ENCODE measurements around the gene SCGB1C1.
"Not testable (repeated sequence)": the region's sequence is repeated elsewhere in the genome, so short reads cannot be mapped to it uniquely, and the experiment has no call there.

Gene SCGB1C1

GRCh38 chr11:209275-210121 is 16.6 kb downstream of the SCGB1C1 start:
- no peak for TF ChIP-seq ZNF274 (IDR thresholded peaks at IDR 0.05; ENCODE audit: low read depth, low read length)
- H3K4me3 ChIP-seq (ENCODE audit: low read length), result peak overlapping the region; percentile 83

DNA sequence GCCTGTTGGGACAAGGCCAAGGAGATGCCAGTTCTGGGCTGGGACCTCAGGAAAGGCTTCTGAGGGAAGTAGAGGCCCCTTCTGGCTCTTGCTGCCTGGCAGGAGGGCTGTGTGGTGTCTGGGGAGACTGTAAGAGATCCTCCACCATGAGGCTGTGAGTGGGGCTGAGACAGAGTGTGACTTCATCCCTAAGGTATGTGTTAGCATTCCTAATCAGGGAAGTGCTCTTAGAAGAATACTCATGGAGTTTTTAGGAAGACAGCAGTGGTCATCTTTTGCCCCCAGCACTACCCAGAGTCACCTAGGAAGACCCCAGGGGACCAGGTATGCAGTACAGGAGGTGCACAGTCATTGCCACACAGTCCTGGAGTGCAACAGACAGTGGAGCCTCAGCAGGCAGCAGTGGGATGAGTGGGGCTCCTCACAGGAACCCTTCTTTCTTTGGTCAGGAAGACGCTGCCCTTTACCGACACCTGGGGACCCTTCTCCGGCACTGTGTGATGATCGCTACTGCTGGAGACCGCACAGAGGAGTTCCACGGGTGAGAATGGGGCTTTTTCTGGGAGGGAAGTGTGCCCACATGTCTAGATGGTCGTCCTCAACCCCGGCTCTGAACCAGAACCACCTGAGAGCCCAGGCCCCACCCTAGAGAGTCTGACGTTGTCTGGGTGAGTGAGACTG is 17.4 kb downstream of the SCGB1C1 start:
- no peak for TF ChIP-seq ZNF274 (IDR thresholded peaks at IDR 0.05; ENCODE audit: low read depth, low read length)
- no peak overlapping the region; the same call in 1 of the 2 replicates for H3K4me3 ChIP-seq (ENCODE audit: low read length)

DNA sequence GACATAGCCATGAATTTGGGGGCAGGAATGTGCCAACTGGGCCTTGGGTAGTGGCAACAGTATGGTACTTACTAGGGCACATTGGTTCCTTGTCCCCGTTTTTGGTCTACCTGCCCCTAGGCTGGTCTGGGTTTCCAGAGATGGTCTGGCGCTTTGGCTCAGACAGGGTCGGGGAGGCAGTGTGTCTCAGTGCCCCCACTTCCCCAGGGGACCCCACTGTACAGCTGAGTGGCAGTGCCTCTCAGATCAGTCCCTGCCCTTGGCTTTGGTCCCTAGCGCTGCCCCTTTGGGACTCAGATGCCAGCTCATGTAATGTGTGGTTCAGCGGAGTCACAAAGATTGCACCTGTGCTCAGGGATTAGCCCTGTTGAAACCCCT is 17.9 kb downstream of the SCGB1C1 start:
- no peak overlapping the region for H3K4me3 ChIP-seq (ENCODE audit: low read length)
- TF ChIP-seq ZNF274 (IDR thresholded peaks at IDR 0.05; ENCODE audit: low read depth, low read length), result no peak

- no peak for TF ChIP-seq ZNF274 (IDR thresholded peaks at IDR 0.05; ENCODE audit: low read depth, low read length)
- no peak overlapping the region for H3K4me3 ChIP-seq (ENCODE audit: low read length)
These were observed 18.4 kb downstream of the SCGB1C1 start for GRCh38 chr11:211295-211694.

- no peak overlapping the region for H3K4me3 ChIP-seq (ENCODE audit: low read length)
- TF ChIP-seq ZNF274 (IDR thresholded peaks at IDR 0.05; ENCODE audit: low read depth, low read length), result no peak
These were observed 18.9 kb downstream of the SCGB1C1 start for GRCh38 chr11:211741-212140.

GRCh38 chr11:212150-213100 is 19.5 kb downstream of the SCGB1C1 start:
- H3K4me3 ChIP-seq (ENCODE audit: low read length), result no peak overlapping the region
- no peak for TF ChIP-seq ZNF274 (IDR thresholded peaks at IDR 0.05; ENCODE audit: low read depth, low read length)

DNA sequence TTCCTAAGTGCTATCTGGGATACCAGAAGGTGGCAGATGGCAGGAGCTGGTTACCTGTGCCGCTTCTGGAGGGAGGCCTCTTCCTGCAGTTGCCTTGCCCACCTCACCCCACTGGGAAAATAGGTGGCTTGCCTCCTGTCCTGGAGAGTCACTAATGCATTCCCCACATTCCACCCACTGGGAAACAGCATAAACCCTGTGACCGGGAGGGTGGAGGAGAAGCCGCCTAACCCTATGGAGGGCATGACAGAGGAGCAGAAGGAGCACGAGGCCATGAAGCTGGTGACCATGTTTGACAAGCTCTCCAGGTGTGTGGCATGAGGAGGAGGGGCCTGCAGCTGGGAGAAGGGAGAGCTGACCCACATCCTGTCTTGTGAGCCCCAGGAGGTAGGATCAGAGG is 20.2 kb downstream of the SCGB1C1 start:
- TF ChIP-seq ZNF274 (IDR thresholded peaks at IDR 0.05; ENCODE audit: low read depth, low read length), result no peak
- no peak overlapping the region for H3K4me3 ChIP-seq (ENCODE audit: low read length)

- TF ChIP-seq ZNF274 (IDR thresholded peaks at IDR 0.05; ENCODE audit: low read depth, low read length), result no peak
- no peak overlapping the region for H3K4me3 ChIP-seq (ENCODE audit: low read length)
These were observed 21.2 kb downstream of the SCGB1C1 start for GRCh38 chr11:214083-214482.

DNA sequence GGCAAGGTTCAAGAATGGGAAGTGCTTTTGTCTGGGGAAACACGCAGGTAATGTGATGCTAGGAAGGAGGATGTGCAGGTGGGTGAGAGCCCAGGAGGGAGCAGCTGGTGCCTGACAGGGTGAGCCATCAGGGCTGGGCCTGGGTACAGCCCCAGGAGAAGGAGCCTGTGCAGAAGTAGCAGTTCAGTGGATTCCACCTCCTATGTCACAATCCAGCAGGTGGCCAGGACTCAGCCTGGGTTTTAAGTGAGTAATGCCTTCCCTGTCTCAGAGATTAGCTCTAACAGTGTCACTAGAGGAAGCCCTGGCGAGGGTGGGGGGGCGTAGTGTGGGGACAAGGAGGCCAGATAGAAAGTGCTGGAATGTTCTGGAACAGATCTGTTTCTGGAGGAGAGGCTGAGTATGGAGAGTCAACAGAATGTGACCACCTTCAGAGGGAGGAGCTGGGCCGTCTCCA is 22.7 kb downstream of the SCGB1C1 start:
- no peak for TF ChIP-seq ZNF274 (IDR thresholded peaks at IDR 0.05; ENCODE audit: low read depth, low read length)
- no peak overlapping the region for H3K4me3 ChIP-seq (ENCODE audit: low read length)

DNA sequence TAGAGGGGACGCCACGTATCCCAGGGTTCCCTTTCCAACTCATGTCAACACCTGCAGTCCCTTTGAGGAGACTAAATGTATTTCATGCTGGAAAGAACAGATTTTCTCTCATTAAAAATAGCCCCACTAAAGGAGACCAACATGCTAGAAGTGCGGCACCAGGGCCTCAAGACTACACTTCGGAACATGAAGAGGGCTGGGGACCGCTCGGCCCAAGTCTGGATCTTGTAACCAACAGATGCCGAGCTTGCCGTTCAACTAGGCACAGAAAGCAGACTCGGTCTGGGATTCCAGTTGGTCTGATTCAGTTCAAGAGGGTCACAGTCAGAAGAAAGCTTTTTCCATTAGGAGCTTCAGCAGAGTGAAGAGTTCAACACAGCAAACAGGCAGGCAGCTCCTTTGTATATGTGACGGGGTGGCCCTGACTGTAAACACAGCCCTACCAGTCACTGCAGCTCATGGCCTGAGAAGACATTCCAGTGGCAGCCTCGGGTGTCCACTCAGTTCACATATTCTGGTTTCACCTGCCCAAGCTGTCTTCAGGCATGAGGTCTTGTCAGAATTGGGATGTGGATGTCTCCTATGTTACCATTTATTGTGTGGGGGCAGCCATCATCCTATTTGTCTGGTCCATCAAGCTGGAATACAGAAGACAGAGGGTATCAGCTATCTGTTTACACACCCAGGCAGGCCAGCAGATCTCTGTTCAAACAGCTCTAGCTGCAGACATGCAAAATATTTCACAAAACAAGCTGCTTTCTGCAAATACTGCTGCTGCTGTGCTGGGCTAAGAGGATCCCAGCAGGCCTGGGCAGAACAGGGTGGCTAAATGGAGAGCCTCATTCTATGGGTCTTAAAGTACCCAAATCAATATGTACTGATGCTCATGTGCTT is 23.4 kb downstream of the SCGB1C1 start:
- TF ChIP-seq ZNF274 (IDR thresholded peaks at IDR 0.05; ENCODE audit: low read depth, low read length), result no peak

GRCh38 chr11:217704-218103 is 24.8 kb downstream of the SCGB1C1 start:
- TF ChIP-seq ZNF274 (IDR thresholded peaks at IDR 0.05; ENCODE audit: low read depth, low read length), result no peak
- H3K4me3 ChIP-seq (ENCODE audit: low read length), result no peak overlapping the region

More for the DNA sequence above, 23.4 kb downstream of the SCGB1C1 start:
- H3K4me3 ChIP-seq (ENCODE audit: low read length), result no peak overlapping the region

DNA sequence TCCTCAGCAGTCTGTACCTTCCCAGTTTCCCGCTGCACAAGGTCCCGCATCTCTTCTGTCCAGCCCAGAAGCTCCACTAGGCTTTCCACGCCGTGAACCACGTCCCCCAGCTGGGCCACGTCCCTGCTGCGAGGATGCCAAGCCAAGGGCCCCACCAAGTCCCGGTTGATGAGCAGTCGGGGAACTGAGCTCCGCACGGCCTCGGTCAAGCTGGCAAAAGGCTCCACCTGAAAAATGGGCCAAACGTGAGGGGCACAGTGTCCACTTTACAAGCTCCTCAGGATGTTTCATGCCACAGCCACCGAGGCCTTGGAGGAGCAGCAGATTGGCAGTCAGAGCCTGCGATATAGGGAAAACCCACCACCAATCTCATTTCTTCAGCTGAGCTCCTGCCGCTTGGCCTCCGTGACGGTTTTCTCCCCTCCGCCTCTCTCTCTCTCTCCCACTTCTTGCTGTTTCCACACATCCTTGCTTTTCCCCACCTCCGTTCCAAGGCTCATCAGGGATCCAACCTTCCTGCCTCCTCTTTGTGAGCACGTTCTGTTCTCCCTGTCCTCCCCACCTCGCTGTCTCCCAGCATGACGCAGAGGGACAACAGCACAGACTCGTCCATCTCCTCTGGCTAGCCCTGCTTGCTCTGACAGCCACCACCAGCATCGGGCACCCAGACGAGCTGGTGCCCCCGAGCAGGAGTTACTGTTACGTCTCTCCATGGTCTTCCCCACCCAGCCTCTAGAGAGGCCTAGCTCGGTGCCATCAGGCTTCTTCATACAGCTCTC is 26.1 kb downstream of the SCGB1C1 start:
- no peak for TF ChIP-seq ZNF274 (IDR thresholded peaks at IDR 0.05; ENCODE audit: low read depth, low read length)
- no peak overlapping the region for H3K4me3 ChIP-seq (ENCODE audit: low read length)

DNA sequence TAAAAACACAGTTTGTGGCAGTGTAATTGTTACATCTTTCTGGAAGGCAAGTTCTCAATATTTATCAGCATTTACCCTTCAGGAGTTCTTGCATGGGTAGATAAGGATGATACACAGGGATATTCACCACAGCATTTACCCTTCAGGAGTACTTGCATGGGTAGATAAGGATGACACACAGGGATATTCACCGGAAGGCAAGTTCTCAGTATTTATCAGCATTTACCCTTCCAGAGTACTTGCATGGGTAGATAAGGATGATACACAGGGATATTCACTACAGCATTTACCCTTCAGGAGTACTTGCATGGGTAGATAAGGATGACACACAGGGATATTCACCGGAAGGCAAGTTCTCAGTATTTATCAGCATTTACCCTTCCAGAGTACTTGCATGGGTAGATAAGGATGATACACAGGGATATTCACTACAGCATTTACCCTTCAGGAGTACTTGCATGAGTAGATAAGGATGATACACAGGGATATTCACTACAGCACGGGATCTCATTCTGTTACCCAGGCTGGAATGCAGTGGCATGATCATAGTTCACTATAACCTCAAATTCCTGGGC is 27.9 kb downstream of the SCGB1C1 start:
- not testable (repeated sequence) for H3K4me3 ChIP-seq (ENCODE audit: low read length)
